ENCODE measurements around the gene CSF3R. TPM values are rescaled to one million over a fixed set of nuclear protein-coding genes. Genes with fewer than 3 reads are reported as not detected.
A peak's percentile ranks its signal among the peaks of the same experiment; 100 is the strongest.

The CSF3R gene
- total and polyA plus RNA-seq, 9 of the 15 experiments (the other 6 are each of a cell fraction or from before 2014, with no cell fraction given) = 0.21 to 0.86 (median 0.40) TPM; not detected in 1

- Histone ChIP-seq H3K4me3 (no peak overlapping the region), H4K20me1 (replicated peaks; ENCODE audit: control insufficient read depth, insufficient read depth, low read length) (no peaks in the 10 kb centered on the region), H3K9me3 (replicated peaks; ENCODE audit: control insufficient read depth, insufficient read depth, low read depth, low read length) (no peaks in the 10 kb centered on the region), H3K4me2 (ENCODE audit: insufficient read depth, low read length) (no peak overlapping the region), H3K36me3 (ENCODE audit: control insufficient read depth, insufficient read depth, low read length) (no peaks in the 10 kb centered on the region), H3K27me3 (ENCODE audit: control insufficient read depth in 2 of 2, insufficient read depth in 2 of 2, low read length in 2 of 2) (peaks cover 0 to 12% of the 10 kb centered on the region in 2 experiments; a peak in 2 of 5 replicates), H3K9me1 (ENCODE audit: control insufficient read depth, insufficient read depth, low read length) (no peaks in the 10 kb centered on the region), H3K4me1 (replicated peaks in 1 of 2; ENCODE audit: control insufficient read depth in 2 of 2, insufficient read depth in 2 of 2, low read length in 2 of 2) (peaks cover 19 to 25% of the 10 kb centered on the region in 2 experiments; a peak in 4 of 5 replicates), H2AFZ (ENCODE audit: low read depth, low read length) (peak overlapping the region; percentile 10; the same call in 1 of the 2 replicates), H3K27ac (ENCODE audit: extremely low read depth, low read depth, low read length) (no peak overlapping the region), H3K79me2 (ENCODE audit: control insufficient read depth, insufficient read depth, low read length) (no peaks in the 10 kb centered on the region), H3K9ac (ENCODE audit: insufficient read depth in 1 of 2, low read depth in 2 of 2, low read length in 2 of 2) (no peak overlapping the region)
- FAIRE-seq (no peak), ATAC-seq (no peak), DNase-seq (ENCODE audit: extremely low read depth in 1 of 4, low spot score in 3 of 4) (no peak)
- in situ Hi-C loops (cut with MboI) (no loop called here), intact Hi-C loops (cut with micrococcal nuclease) (loop anchor here (2.0 kb wide), 1 partner anchor 65 kb away; no protein-coding TSS in a partner anchor)
- ChIA-PET CTCF (ENCODE audit: low intra/inter-chr PET ratio) (no interaction called here), POLR2A (no interaction called here)
- 33% methylated on average over 15 of the region's 15 CpGs for WGBS (ENCODE audit: insufficient coverage, low coverage, missing lambda C conversion rate)
- BruUV-seq (replicated peaks) = no TSS peak
- TF ChIP-seq CHD2 (IDR thresholded peaks at IDR 0.05; ENCODE audit: low read depth, low read length) = no peak
- TF ChIP-seq, protein P1, sequence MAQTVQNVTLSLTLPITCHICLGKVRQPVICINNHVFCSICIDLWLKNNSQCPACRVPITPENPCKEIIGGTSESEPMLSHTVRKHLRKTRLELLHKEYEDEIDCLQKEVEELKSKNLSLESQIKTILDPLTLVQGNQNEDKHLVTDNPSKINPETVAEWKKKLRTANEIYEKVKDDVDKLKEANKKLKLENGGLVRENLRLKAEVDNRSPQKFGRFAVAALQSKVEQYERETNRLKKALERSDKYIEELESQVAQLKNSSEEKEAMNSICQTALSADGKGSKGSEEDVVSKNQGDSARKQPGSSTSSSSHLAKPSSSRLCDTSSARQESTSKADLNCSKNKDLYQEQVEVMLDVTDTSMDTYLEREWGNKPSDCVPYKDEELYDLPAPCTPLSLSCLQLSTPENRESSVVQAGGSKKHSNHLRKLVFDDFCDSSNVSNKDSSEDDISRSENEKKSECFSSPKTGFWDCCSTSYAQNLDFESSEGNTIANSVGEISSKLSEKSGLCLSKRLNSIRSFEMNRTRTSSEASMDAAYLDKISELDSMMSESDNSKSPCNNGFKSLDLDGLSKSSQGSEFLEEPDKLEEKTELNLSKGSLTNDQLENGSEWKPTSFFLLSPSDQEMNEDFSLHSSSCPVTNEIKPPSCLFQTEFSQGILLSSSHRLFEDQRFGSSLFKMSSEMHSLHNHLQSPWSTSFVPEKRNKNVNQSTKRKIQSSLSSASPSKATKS (CRISPR knock-in tag; IDR thresholded peaks at IDR 0.05) = no peak
- TF ChIP-seq JUND (IDR thresholded peaks at IDR 0.05; ENCODE audit: borderline replicate concordance, low read depth, low read length) = peak; percentile 64
- TF ChIP-seq JUND (tag; IDR thresholded peaks at IDR 0.05; ENCODE audit: borderline replicate concordance, low read depth, low read length) = no peak; the same call in 2 of the 3 replicates
- TF ChIP-seq FOSL1 (tag; conservative IDR thresholded peaks at IDR 0.05) = peak; percentile 39; the same call in 1 of the 2 replicates
- TF ChIP-seq ZNF644 (tag; IDR thresholded peaks at IDR 0.05; ENCODE audit: low read depth) = no peak
- TF ChIP-seq DDX20 (tag; IDR thresholded peaks at IDR 0.05; ENCODE audit: low read depth) = no peak
- 0 out of 2 replicates have a peak, but pooled peaks have one; percentile 29 for TF ChIP-seq BHLHE40 (IDR thresholded peaks at IDR 0.05; ENCODE audit: low read length)
- TF ChIP-seq, protein P2, sequence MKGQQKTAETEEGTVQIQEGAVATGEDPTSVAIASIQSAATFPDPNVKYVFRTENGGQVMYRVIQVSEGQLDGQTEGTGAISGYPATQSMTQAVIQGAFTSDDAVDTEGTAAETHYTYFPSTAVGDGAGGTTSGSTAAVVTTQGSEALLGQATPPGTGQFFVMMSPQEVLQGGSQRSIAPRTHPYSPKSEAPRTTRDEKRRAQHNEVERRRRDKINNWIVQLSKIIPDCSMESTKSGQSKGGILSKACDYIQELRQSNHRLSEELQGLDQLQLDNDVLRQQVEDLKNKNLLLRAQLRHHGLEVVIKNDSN (CRISPR knock-in tag; IDR thresholded peaks at IDR 0.05) = peak; percentile 26; the same call in 1 of the 2 replicates
- TF ChIP-seq RBM14 (IDR thresholded peaks at IDR 0.05; ENCODE audit: borderline replicate concordance, insufficient read depth, low read depth, low read length) = no peak
- TF ChIP-seq JUN (IDR thresholded peaks at IDR 0.05; ENCODE audit: borderline replicate concordance, low read depth, low read length) = 0 out of 2 replicates have a peak, but pooled peaks have one; percentile 20
- TF ChIP-seq JUN (CRISPR knock-in tag; IDR thresholded peaks at IDR 0.05; ENCODE audit: borderline replicate concordance) = no peak
- TF ChIP-seq KDM2B (CRISPR knock-in tag; IDR thresholded peaks at IDR 0.05) = no peak
- TF ChIP-seq ZKSCAN3 (CRISPR knock-in tag; IDR thresholded peaks at IDR 0.05) = no peak
- TF ChIP-seq ZNF764 (CRISPR knock-in tag; IDR thresholded peaks at IDR 0.05; ENCODE audit: low read depth) = no peak
- TF ChIP-seq RBM25 (IDR thresholded peaks at IDR 0.05; ENCODE audit: low read depth, low read length, severe bottlenecking) = peak; percentile 38
- no peak for TF ChIP-seq TARDBP (IDR thresholded peaks at IDR 0.05)
- no peak for TF ChIP-seq DMBX1 (CRISPR knock-in tag; IDR thresholded peaks at IDR 0.05; ENCODE audit: borderline replicate concordance)
- no peak for TF ChIP-seq HNRNPH1 (optimal IDR thresholded peaks at IDR 0.05; ENCODE audit: low read depth, low read length)
Measured at GRCh38 chr1:36511804-36512798, 29.4 kb upstream of the CSF3R start.

Measured in K562 (cell line).